NB4 (cell line): Measurements from ENCODE around the gene CRADD.

Experiments
- DNase-seq: peaks from one replicate; pipeline ENCODE4 v3.0.0; 2010; ENCODE audit warnings: low read depth
- H3K4me3 ChIP-seq: one replicate; pipeline ENCODE4 v1.5.1; 2011; ENCODE audit warnings: mild to moderate bottlenecking, low read depth, low read length, moderate library complexity
- MYC ChIP-seq: IDR thresholded peaks from 2 replicates; pipeline ENCODE4 v1.6.1; 2011; ENCODE audit warnings: low read depth, low read length
- POLR2A ChIP-seq: IDR thresholded peaks from 2 replicates; pipeline ENCODE4 v1.6.1; 2011; ENCODE audit warnings: mild to moderate bottlenecking; ENCODE audit not compliant: insufficient read length; ENCODE audit errors: extremely low read depth
- TF ChIP-seq, protein P1 (sequence below): IDR thresholded peaks from 2 replicates; pipeline ENCODE4 v1.6.1; 2011; ENCODE audit warnings: low read depth, low read length
- TF ChIP-seq, protein P2 (sequence below): IDR thresholded peaks from one replicate; pipeline ENCODE4 v1.5.1; 2012; ENCODE audit warnings: low read depth, low read length

CRADD gene

DNA sequence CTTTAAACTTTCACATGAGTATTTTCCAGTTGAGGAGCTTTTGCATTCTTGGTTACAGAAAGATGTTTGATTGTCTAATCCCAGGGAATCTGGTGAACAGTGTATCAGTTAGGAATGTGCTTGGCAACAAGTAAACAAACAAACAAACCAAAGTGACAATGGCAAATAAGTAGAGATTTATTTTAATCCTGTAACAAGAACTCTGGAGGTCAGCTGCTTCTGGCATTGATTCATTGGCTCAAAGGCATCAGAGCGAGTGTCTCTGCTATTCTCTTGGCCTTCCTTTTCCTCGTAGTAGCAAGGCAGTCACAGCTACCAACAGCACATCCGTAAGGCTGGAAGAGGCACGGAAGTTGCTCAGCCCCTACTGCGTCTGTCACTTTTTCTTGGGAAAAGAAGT is 37.2 kb downstream of the CRADD start:
- TF ChIP-seq, protein P1, sequence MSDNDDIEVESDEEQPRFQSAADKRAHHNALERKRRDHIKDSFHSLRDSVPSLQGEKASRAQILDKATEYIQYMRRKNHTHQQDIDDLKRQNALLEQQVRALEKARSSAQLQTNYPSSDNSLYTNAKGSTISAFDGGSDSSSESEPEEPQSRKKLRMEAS = no peak
- no peak for TF ChIP-seq POLR2A
- H3K4me3 ChIP-seq = no peak overlapping the region
- DNase-seq = no peak

DNA sequence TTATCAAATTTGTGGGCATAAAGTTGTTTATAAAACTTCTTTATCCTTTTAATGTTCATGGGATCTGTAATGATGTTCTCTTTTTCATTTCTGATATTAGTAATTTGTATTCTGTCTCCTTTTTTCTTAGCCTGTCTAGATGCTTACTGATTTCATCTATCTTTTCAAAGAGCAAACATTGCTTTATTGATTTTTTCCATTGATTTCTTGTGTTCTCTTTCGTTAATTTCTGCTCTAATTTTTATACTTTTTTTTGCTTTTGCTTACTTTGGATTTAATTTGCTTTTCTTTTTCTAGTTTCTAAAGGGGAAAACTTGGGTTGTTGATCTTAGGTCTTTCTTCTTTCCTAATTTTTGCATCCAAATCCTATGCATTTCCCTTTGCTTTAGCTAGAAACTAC is 42.5 kb downstream of the CRADD start:
- no peak for DNase-seq
- no peak overlapping the region for H3K4me3 ChIP-seq
- TF ChIP-seq POLR2A = no peak

DNA sequence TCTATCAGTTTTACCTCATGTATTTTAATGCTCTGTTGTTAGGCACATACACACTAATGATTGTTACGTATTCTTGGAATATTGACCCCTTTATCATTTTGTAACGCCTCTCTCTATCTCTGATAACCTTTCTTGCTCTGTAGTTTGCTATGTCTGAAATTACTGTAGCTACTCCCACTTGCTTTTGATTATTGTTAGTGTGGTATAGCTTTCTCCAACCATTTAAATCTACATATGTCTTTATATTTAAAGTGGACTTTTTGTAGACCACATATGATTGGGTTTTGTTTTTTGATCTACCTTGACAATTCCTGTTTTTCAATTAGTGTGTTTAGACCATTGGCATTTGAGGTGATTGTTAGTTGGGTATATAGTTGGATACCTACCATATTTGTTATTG is 43.4 kb downstream of the CRADD start:
- TF ChIP-seq POLR2A = no peak
- TF ChIP-seq MYC = no peak
- TF ChIP-seq, protein P1 = no peak
- TF ChIP-seq, protein P2, sequence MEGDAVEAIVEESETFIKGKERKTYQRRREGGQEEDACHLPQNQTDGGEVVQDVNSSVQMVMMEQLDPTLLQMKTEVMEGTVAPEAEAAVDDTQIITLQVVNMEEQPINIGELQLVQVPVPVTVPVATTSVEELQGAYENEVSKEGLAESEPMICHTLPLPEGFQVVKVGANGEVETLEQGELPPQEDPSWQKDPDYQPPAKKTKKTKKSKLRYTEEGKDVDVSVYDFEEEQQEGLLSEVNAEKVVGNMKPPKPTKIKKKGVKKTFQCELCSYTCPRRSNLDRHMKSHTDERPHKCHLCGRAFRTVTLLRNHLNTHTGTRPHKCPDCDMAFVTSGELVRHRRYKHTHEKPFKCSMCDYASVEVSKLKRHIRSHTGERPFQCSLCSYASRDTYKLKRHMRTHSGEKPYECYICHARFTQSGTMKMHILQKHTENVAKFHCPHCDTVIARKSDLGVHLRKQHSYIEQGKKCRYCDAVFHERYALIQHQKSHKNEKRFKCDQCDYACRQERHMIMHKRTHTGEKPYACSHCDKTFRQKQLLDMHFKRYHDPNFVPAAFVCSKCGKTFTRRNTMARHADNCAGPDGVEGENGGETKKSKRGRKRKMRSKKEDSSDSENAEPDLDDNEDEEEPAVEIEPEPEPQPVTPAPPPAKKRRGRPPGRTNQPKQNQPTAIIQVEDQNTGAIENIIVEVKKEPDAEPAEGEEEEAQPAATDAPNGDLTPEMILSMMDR = no peak
- no peak overlapping the region for H3K4me3 ChIP-seq
- no peak for DNase-seq

DNA sequence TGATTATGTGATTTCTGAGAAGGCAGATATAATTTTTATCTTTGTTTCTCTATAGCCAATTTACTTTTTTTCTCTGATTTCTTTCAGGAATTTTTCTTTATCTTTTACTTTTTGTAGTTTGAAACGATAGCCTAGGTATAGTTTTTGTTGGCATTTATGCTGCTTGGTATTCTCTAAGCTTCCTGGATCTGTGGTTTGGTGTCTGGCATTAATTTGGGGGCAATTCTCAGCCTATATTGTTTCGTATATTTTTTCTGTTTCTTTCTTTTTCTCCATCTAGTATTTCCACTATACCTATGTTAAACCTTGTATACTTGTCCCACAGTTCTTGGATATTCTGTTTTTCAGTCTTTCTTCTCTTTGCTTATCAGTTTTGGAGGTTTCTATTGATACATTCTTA is 45.0 kb downstream of the CRADD start:
- TF ChIP-seq, protein P1 = no peak
- TF ChIP-seq POLR2A (no peak), MYC (no peak)
- TF ChIP-seq, protein P2 = no peak
- DNase-seq = no peak
- no peak overlapping the region for H3K4me3 ChIP-seq

DNA sequence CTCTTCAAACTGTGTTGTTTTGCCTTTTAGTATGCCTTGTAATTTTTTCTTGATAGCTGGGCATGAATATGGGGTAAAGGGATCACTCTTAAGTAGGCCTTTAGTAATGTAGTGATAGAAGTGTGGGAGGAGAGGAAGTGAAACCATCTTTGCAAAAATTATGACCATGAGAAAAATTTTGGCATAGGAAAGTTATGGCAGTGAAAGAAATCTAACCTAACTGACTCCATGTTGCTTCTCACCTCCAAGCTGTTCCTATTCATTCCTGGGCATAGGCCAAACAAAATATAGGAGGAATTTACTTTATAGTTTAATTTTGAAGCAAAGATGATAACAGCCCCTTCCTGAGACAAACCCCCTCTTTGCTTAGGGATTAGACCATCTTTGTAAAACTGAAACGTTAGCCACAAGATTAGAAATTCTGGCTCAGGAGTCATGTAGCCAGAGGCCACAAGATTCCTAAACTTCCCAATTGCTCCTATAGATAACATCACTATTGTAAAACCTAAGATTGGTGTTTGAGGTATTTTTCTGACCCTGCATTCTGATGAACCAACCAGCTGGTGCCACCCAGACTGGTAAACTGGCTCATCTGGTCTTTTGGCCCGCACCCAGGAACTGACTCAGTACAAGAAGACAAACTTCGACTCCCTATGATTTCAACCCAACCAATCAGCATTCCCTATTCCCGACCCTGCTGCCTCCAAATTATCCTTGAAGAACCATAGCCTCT is 45.8 kb downstream of the CRADD start:
- H3K4me3 ChIP-seq = no peak overlapping the region
- TF ChIP-seq MYC (no peak), POLR2A (no peak)
- TF ChIP-seq, protein P1 = no peak
- TF ChIP-seq, protein P2 = no peak
- peak; percentile 13 for DNase-seq

DNA sequence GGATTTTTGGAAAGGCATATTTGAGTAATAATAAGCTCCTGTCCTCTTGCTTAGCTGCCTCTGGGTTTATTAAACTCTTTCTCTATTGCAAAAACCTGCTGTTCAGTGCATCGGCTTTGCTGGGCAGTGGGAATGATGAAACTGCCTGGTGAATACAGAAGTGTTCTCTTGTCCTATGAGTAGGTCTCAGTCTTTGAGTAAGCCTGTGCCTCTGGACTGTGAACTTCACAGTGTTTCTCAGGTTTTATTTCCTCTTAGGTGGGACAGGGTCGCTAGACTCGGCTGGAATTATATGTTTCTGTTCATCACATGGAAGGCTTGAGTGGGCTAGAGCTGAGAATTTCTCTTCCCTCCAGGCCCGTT is 46.4 kb downstream of the CRADD start:
- no peak overlapping the region for H3K4me3 ChIP-seq
- DNase-seq = no peak
- TF ChIP-seq, protein P1 = no peak
- TF ChIP-seq POLR2A (no peak), MYC (no peak)
- TF ChIP-seq, protein P2 = no peak

DNA sequence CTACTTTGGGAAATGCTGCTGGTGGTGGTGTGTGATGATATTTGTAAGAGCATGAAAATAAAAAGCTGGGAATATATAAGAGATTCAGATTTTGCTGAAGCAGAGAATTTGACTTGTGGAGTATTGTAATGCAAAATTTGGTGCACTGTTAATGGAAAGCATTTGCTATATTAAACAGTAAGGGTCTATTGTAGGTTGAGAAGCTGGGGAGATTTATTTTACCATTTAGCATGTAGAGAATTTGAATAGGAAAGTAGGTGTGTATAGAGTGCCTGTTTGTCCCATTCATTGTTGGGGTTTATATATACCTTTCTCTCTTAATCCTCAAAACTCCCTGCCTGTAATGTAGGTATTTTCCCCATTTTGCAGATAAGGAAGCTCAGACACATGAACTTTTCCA is 48.4 kb downstream of the CRADD start:
- no peak for DNase-seq
- no peak overlapping the region for H3K4me3 ChIP-seq
- no peak for TF ChIP-seq POLR2A
- TF ChIP-seq, protein P2 = no peak
- TF ChIP-seq, protein P1 = no peak
- no peak for TF ChIP-seq MYC
